GF-D8 (cell line): ENCODE data around the gene AKAP6.

Experiments
- DNase-seq: peaks from one replicate; lab custom pipeline; 2025; lab: John Stamatoyannopoulos, UW

Gene AKAP6

DNA sequence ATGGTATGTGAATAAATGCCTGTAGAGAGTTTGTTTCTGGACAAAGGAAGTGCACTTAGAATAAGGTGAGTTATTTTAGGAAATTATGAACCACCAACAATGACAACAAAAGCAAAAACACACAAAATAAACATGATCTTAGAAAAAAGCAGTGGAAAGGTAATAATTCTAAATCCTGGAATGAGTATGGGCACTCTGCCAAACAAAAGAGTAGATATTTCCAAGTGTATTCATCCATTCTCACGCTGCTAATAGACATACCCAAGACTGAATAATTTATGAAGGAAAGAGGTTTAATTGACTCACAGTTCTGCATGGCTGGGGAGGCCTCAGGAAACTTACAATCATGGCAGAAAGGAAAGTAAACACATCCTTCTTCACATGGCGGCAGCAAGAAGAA, 340.3 kb downstream of the AKAP6 start:
- DNase-seq, result no peak

DNA sequence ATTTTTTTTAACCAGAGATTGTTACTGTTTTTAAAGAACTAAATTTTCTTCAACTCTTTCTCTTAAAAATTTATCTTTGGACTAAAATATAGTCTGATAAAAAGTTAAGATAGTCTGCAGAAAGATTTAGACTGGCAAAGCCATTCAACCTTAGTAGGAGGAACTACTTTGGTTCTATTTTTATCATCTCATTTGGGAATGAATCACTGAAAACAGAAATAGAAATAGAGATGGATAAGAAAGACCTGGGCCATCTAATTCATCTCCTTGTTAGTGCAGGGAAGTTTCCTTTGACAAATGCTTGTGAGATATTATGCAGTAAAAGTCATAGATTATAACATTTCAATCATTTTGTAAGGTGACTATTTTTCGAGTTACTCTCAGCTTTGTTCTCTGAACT, 346.3 kb downstream of the AKAP6 start:
- no peak for DNase-seq

DNA sequence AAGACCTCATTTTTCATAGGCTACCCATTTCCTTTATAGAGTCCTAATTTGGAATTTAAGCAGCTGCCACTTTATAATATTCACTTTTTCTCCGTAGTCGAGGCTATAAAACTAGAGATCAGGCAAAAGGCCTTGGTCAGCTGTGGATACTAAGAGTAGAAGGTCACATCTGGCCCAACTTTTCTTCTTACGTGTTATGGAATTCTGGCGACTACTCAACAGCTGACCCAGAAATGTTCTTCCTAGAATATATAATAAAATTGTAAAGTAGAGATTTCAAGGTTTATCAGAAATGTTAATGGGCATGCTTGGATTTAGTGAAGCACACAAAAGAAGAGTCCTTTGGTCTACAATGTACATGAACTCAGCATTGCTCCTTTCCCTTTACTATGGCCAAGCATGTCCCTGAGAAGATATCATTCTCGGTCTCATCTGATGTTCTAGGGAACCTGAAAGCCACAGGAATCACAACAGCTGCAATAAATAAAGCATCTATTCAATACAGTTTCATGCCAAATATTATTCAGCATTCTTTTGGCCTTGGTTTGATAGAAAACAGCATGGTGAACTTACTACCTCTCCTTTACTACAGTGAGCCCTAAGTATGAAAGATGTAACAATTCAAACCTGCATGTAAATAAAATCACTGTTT, 348.2 kb downstream of the AKAP6 start:
- DNase-seq, result no peak

DNA sequence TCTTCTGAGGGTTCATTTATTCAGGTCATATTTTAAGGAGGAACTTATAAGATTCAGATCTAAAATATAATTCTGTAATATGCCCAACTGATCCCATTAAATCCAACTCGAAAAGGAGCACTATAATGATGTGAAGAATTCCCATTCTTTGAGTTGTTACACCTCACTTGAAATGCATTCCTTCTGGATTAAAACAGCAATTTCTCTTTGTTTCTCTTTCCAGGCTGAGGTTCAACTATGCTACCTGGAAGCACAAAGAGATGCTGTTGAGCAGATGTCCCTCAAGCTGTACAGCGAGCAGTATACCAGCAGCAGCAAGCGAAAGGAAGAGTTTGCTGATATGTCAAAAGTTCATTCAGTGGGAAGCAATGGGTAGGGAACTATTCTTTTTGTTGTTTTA, 349.0 kb downstream of the AKAP6 start:
- DNase-seq, result no peak

DNA sequence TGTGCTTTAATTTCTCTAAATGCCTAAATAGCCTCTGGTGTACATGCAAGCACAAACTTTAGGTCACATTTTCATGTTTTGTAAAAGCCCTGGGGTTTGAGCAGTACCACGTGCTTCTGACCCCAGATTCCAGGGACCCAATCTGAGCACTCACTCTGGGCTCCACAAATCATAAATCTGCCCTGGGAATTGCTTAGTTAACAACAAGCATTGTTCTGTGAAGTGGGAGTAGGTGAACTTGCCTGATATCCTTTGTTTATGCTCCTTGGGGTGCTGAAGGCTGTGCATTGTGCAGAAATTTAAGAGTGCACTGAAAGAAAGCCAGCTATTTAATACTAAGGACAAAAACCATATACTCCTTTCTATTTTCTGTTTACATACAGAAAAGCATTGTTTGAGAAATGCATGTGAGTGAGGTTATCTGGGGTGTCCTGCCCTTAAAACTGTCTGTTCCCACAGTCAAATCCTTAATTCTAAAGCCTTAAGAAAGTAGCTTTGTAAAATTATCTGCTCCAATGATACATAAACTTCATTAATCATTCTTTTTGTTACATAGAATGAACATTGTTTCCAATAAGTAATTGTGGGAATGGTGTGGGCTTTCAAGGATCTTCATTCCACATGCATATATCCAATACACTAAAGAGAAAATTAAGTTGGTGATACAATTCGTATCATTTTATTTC, 351.0 kb downstream of the AKAP6 start:
- DNase-seq, result no peak

DNA sequence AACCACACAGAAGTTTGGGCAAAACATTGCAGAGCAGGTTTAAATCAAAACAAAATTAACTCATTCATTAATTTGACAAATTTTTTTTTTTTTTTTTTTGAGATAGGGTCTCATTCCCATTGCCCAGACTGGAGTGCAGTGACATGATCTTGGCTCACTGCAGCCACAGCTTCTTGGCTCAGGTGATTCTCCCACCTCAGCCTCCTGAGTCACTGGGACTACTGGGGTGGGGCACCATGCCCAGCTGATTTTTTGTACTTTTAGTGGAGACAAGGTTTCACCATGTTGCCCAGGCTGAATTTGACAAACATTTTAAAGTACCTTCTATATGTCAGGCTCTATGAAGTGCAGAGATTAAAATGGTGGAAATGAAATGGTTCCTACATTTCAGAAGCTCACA, 352.5 kb downstream of the AKAP6 start:
- DNase-seq, result no peak

DNA sequence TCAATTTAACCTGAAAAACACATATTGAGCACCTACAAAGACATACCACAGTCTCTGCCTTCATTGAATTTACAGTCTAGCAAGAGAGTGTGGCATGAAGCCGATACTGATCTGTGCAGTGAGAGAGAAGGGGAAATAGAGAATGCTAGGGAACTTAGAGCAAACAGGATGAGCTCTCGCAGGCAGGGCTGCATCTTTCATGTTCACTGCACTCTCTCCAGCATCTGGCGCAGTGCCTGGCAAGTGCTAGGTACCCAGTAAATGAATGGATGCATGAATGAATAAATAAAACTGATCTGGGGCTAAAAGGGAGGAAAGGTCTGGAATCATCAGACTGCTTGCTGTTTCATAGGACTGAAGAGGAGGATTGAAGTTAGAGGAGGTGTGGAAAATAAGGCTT, 353.1 kb downstream of the AKAP6 start:
- no peak for DNase-seq

DNA sequence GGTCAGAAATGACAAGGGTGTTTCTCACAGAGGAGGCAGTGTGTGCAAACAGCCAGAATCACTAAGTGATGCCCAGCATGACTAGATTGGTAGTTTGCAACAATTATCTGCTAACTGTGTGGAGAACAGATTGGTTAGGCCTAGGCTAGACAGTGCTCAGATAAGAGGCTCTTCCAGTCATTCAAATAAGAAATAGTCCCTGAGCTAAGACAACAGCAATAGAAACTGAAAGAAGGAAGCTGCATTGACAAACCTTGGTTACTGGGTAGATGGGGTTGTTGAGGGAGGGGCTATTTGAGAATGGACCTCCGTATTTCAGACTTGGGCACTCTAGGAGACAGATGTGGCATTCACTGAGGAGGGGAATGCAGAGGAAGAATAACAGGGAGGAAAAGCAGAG, 354.6 kb downstream of the AKAP6 start:
- no peak for DNase-seq

DNA sequence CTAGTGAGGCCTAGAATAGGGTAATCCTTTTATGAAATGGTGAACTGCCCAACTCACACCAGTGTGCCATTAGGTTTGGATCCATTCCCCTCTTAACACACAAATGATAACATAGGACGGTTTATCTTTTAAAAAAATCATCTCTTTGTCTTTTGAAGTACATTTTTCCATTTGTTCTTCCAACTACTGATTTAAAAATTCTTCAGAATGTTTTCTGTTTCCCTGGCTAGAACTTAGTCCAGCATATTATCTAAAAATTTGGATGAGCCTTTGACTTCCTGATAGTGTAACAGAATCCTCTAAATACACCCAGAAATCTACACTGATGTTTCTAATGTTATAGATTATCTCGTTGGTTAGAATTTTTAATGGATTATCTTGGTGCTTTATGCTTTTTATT, 359.8 kb downstream of the AKAP6 start:
- DNase-seq, result no peak

DNA sequence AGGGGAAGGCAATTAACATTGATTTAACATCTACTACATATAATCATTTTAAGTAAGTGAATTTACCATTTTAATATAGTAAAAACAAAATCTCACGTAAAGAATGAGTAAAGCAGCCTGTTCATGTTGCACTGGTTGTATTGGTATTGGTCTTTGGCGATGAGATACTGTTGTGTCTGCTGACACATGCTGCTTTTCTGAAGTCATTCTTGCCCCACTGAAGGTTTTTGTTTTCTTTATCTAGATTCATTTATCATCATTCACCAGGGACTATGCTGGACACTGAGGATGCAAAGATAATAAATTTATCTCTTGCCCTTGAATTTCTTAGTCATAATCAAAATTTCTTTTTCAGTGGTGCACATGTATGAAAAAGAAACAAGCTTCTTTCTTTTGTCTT, 363.3 kb downstream of the AKAP6 start:
- no peak for DNase-seq

DNA sequence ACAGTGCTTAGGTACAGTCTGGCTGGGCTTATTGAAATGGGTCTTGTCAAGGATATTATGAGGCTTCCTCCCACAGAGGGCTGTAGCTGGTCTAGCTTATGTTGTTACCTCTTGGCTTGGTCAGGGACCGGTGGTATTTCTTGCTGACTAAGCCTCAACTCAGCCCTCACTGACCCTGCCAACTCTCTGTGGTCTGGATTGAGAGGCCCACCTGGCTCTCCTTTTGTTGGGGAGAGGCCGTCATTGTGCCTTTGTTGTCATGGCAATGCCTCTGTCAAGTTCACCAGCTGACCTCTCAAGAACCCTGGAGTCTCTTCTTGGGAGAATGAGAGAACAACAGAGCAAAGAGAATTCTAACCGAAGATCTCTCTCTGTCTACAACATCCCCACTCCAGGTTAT, 364.0 kb downstream of the AKAP6 start:
- no peak for DNase-seq

DNA sequence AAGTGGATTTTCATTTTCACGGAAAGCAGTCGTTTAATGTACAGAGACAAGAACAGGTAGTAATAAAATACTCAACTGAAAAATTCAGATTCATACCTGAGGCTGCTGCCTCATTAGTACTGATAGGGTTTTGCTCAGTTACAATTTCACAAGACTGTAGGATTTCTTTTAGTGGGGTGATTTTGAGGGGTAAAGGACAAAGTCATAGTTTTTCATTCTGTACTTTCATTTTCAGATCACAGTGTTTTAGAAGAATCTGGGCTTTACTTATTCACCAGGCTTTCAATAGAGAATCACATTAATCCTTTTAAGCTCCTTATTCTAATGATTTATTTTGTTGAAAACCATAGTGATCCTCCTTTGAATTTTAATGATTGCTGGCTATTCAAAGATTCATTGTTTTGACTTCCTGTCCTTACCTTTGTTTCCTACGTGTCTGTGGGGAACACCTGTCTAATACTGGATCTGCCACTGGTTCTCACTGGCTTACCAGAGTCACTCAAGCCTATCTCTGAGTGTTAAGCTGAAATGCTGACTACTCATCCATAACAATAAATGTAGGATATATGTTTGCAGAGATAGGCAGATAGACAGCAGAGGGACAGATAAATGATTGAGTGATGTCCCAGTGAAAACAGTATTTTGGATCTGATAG, 365.8 kb downstream of the AKAP6 start:
- no peak for DNase-seq

DNA sequence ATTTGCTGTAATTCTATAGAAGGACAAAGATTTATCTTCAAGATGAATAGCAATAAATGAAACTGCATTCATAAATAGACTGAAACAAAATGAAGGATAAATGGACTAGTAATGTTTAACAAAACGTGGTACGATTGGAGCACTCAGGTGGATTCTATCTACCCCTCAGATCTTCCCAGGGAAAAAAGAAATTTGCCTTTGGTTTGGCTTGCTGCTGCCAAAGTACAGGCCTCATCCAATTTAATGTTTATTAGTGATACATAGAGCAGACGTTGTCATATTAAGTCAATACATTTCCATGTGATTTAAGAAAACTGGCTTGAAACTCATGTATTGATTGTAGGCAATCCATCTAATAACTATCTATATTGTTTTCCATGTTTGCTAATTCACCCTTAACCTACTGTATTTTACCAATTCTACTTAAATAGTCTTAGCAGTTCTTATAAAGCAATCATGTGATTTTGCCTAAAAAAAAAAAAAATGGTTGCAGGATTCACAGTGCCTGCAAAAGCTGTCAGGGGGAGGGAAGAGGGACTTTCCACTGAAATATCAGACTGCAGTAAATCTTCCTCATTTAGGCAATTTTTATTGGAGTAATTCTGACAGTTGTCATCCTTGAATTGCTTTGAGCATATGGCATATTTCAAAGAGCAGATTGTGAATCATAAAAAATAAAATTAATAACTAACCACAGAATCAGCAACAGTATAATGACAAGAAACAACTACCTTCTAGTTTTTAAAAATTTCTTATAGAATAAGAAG, 367.4 kb downstream of the AKAP6 start:
- no peak for DNase-seq

DNA sequence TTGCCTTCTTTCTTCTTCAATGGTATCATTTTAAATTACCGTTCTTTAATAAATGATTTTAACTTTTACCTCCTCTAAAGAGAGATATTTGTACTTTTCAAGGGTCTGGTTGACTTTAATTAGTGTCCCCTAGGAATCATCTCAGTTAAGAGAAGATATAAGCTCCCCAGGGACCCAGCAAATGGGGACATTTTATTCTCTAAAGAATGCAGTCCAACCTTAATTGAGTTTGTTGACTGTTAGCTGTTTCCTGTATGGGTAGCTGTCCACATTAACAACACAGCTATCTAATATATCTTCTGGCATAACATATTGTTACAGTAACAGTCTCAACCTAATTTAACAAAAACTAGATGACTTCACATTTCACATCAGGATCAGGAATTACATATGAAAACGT, 368.0 kb downstream of the AKAP6 start:
- no peak for DNase-seq

DNA sequence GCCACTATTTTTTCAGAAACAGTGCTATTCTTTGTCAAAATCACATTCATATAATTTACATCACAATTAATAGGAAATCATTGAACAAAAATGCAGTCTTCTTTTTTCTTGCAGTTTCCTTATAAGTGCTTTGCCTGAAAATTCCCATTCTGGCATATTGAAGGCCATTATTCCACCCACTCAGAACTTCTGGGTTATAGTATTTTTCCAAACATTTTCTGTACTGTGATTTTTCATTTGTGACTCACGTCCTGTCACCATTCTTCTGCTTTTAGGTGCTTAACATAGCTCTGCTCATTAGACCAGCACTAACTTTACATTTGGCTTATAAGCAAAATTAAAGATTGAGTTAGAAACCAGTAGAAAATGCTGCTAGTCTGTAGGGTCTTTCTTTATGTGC, 368.6 kb downstream of the AKAP6 start:
- no peak for DNase-seq

DNA sequence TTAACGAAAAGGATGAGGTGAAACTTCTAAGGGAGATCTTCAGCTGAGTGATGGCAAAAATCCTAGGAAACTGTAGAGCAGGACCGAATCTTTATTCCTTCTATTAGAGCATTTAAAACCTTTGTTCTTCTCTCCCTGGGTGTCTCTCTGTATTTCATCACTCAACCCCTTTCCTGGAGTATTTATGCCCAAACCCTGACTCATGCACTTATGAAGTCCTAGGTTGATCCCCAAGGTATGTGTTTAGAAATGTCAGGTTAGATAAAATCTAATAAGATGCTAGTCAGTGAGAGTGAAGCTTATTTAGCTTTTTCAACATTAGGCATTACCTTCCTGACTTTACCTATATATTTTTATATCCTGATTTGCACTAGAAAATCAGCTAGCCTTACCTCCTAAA, 369.7 kb downstream of the AKAP6 start:
- DNase-seq, result no peak

DNA sequence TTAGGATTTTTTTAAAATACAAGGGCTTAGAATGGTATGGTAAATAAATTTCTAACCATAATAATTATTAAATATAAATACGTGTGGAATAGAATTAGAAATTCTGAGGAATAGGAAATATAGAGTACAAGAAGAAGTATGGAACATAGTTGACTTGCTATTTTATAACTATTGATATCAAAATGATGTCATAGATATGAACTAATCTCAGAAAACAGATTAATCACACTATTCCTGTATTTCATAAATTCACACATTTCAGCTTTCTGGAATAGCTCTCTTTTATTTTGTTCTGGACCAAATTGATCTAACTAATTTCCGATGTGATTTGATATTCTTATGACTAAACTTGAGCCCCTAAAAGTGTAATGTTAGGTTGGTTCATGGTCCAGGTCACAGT, 372.4 kb downstream of the AKAP6 start:
- no peak for DNase-seq

DNA sequence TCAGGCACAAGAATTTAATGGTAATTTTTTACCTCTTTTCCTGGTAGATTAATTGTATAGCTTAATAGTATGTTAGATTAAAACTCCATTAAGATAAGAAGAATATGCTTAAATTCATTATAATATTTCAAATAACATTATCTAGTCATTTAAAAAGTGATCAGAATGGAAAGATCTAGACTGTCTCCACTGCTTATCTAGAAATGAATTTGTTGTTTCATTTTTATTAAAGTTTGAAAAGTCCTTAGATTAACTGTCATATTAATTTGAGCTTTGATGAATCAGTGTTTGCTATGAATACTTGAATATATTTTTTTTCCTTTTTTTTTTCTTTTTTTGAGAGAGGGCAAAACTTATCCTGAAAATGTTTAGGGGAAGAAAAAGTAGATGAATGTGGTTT, 373.0 kb downstream of the AKAP6 start:
- no peak for DNase-seq

DNA sequence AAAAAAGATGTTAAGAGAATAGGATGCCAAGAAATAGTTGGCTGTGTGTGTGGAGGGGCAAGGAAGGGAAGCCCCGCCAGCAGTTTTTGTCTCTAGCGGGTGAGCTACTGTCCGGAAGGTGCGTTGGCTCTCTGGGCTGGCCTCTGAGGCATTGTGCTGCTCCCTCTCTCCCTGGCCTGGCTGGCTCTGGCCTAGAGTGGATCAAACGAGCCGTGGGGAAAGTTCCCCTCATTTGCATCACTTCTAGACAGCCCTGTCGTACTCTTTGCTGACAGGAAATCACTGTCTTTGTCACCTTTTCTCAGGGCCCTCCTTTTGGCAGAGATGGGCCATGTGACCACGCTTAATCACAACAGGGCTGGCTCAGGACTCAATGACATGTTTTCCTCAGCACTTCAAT, 373.5 kb downstream of the AKAP6 start:
- DNase-seq, result no peak

DNA sequence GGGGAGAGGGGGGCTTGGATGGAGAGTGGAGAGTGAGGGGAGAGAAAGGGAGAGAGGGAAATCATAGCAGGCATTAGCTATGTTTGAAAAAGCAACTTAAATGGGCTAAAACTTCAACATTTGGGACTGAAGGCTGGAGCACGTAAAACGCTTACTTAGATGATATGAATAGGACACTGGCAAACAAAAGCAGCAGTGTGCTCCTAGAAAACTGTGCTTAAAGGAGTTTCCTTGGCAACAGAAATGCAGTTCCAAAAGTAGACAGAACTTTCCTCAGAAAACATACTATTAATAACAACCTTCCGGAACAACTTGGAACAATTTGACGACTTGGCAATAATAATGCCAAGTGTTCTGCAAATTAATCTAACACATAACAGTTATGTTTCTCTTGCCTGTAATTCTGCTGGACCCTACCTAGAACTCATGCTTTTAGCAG, 374.1 kb downstream of the AKAP6 start:
- DNase-seq, result no peak

DNA sequence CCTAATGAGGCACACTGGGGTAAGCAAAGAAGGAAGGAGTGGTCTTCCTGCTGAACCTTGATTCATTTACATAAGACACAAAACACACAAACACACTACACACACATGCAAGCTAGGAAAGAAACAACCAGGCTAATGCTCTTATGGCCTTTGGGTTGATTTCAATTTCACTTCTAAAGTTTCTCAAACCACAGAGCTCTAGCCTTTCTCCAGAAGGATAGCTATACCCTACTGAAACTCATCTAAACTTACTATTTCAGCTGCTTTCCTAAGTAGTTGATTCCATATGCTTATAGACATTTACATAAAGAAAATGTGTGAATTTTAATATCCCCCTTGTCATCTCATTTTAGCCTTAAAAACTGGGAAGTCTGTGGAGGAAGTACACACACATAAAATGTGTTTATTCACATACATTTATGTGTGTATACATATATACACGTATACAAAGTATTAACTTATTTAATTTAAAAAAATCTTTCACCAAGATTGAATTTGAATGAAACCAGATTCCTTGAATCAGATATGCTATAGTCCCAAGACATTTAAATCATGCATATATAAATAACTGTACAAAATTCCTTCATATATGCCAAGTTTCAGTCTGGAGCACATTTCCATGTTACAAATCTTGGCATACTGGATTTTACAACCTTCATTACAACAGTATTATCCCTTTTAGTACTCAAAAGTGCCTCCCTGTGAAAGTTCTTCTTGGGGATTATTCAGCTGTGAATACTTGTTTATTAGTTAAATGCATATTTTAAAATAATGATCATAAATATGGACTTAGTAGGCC, 377.8 kb downstream of the AKAP6 start:
- DNase-seq, result no peak
